GM18951 (cell line): ENCODE measurements around the gene SHBG.

Experiments
- POLR2A ChIP-seq: IDR thresholded peaks from 4 replicates; pipeline ENCODE4 v1.6.1; 2011; ENCODE audit warnings: mild to moderate bottlenecking; ENCODE audit not compliant: insufficient read length, insufficient read depth; ENCODE audit errors: extremely low read depth
- in situ Hi-C: fragments of 300-500 bp; cut with MboI; formaldehyde crosslinking; loops from one replicate; pipeline ENCODE4 v1.12.0; 2022; ENCODE audit warnings: low sequenced_read_pairs, mixed read lengths, inconsistent platforms; ENCODE audit not compliant: unreplicated experiment

Gene SHBG

GRCh38 chr17:7667656-7668406, 37.9 kb downstream of the SHBG start:
- in situ Hi-C loops: no loop called here

GRCh38 chr17:7668482-7668881, 38.5 kb downstream of the SHBG start:
- no peak for TF ChIP-seq POLR2A
- in situ Hi-C loops: no loop called here

More at GRCh38 chr17:7667656-7668406, 37.9 kb downstream of the SHBG start:
- peak; percentile 30 for TF ChIP-seq POLR2A

DNA sequence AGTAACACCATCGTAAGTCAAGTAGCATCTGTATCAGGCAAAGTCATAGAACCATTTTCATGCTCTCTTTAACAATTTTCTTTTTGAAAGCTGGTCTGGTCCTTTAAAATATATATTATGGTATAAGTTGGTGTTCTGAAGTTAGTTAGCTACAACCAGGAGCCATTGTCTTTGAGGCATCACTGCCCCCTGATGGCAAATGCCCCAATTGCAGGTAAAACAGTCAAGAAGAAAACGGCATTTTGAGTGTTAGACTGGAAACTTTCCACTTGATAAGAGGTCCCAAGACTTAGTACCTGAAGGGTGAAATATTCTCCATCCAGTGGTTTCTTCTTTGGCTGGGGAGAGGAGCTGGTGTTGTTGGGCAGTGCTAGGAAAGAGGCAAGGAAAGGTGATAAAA, 43.3 kb downstream of the SHBG start:
- TF ChIP-seq POLR2A: no peak
- in situ Hi-C loops: no loop called here

DNA sequence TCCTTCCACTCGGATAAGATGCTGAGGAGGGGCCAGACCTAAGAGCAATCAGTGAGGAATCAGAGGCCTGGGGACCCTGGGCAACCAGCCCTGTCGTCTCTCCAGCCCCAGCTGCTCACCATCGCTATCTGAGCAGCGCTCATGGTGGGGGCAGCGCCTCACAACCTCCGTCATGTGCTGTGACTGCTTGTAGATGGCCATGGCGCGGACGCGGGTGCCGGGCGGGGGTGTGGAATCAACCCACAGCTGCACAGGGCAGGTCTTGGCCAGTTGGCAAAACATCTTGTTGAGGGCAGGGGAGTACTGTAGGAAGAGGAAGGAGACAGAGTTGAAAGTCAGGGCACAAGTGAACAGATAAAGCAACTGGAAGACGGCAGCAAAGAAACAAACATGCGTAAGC, 45.0 kb downstream of the SHBG start:
- in situ Hi-C loops: no loop called here
- no peak for TF ChIP-seq POLR2A

DNA sequence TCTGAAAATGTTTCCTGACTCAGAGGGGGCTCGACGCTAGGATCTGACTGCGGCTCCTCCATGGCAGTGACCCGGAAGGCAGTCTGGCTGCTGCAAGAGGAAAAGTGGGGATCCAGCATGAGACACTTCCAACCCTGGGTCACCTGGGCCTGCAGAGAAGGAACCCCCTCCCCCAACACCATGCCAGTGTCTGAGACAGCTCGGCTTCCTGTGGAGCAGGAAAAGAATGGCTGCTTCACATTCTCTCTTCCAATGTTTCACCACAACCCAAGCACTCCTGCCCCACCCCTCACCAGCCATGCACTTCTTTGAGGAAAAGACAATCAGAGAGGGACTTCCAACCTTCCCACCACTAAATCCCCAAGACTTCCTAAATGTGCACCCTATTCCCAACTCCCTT, 46.6 kb downstream of the SHBG start:
- in situ Hi-C loops: no loop called here
- TF ChIP-seq POLR2A: no peak

GRCh38 chr17:7677388-7678067, 47.6 kb downstream of the SHBG start:
- in situ Hi-C loops: no loop called here
- no peak for TF ChIP-seq POLR2A
